ENCODE measurements around the gene ATP6V0B. TPM values are rescaled to one million over a fixed set of nuclear protein-coding genes. Genes with fewer than 3 reads are reported as not detected.
A peak's percentile ranks its signal among the peaks of the same experiment; 100 is the strongest.

The ATP6V0B gene
- total and polyA plus RNA-seq, 2 of the 13 experiments (the other 11 are each of a cell fraction or from before 2014, with no cell fraction given), result 157 to 161 TPM

GRCh38 chr1:43991476-43992231, 16.9 kb downstream of the ATP6V0B start, which contains the start of gene CCDC24 (continued):
- TF ChIP-seq POLR2G (IDR thresholded peaks at IDR 0.05; ENCODE audit: low read depth, low read length) (peak; percentile 53), CEBPZ (IDR thresholded peaks at IDR 0.05; ENCODE audit: low read length) (no peak), ZBTB37 (CRISPR knock-in tag; IDR thresholded peaks at IDR 0.05) (no peak), ZNF75D (CRISPR knock-in tag; IDR thresholded peaks at IDR 0.05; ENCODE audit: borderline replicate concordance) (no peak), RELA (CRISPR knock-in tag; IDR thresholded peaks at IDR 0.05) (no peak), HNRNPUL1 (IDR thresholded peaks at IDR 0.05; ENCODE audit: low read depth, low read length) (no peak), ZHX2 (IDR thresholded peaks at IDR 0.05; ENCODE audit: low read depth) (0 out of 2 replicates have a peak, but pooled peaks have one; percentile 17), ZHX2 (CRISPR knock-in tag; IDR thresholded peaks at IDR 0.05; ENCODE audit: borderline replicate concordance) (no peak), ATAD3A (CRISPR knock-in tag; IDR thresholded peaks at IDR 0.05) (no peak), ZNF737 (CRISPR knock-in tag; IDR thresholded peaks at IDR 0.05; ENCODE audit: borderline replicate concordance) (no peak), MAF1 (CRISPR knock-in tag; IDR thresholded peaks at IDR 0.05; ENCODE audit: borderline replicate concordance) (0 out of 2 replicates have a peak, but pooled peaks have one; percentile 49), MEIS1 (CRISPR knock-in tag; IDR thresholded peaks at IDR 0.05; ENCODE audit: borderline replicate concordance) (no peak; the same call in 1 of the 2 replicates), ZFP37 (CRISPR knock-in tag; IDR thresholded peaks at IDR 0.05; ENCODE audit: borderline replicate concordance) (no peak; the same call in 1 of the 2 replicates), ZNF766 (CRISPR knock-in tag; IDR thresholded peaks at IDR 0.05; ENCODE audit: borderline replicate concordance) (no peak), POGK (CRISPR knock-in tag; conservative IDR thresholded peaks at IDR 0.05) (peak; percentile 67; the same call in 1 of the 2 replicates), ZNF607 (CRISPR knock-in tag; IDR thresholded peaks at IDR 0.05; ENCODE audit: borderline replicate concordance) (peak; percentile 89)

Data from HepG2 (cell line).